ENCODE measurements around the gene MTF1.

- TF ChIP-seq, protein P1, sequence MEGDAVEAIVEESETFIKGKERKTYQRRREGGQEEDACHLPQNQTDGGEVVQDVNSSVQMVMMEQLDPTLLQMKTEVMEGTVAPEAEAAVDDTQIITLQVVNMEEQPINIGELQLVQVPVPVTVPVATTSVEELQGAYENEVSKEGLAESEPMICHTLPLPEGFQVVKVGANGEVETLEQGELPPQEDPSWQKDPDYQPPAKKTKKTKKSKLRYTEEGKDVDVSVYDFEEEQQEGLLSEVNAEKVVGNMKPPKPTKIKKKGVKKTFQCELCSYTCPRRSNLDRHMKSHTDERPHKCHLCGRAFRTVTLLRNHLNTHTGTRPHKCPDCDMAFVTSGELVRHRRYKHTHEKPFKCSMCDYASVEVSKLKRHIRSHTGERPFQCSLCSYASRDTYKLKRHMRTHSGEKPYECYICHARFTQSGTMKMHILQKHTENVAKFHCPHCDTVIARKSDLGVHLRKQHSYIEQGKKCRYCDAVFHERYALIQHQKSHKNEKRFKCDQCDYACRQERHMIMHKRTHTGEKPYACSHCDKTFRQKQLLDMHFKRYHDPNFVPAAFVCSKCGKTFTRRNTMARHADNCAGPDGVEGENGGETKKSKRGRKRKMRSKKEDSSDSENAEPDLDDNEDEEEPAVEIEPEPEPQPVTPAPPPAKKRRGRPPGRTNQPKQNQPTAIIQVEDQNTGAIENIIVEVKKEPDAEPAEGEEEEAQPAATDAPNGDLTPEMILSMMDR (conservative IDR thresholded peaks at IDR 0.05 in 1 of 2, IDR thresholded peaks at IDR 0.05 in 1 of 2; ENCODE audit: low read depth in 1 of 2, low read length in 2 of 2) = no peak
- no peak for TF ChIP-seq EZH2 (IDR thresholded peaks at IDR 0.05; ENCODE audit: low read length, missing control alignments)
These were observed 66.3 kb downstream of the MTF1 start for GRCh38 chr1:37792943-37793686.

Measured in fibroblast of lung (primary cell).